Dendritic cell treated with granulocyte-macrophage colony-stimulating factor and Interleukin-4, amounts not matched to agents 40 ng/mL and 50 ng/mL, for 4 days (primary cell): ENCODE measurements around the gene TLR8.

ENCODE experiments used
- H3K27ac Mint-ChIP-seq: one replicate; pipeline ENCODE4 v1.8.0; 2022; ENCODE audit warnings: mild to moderate bottlenecking, mixed read lengths
- H3K27me3 Mint-ChIP-seq: one replicate; pipeline ENCODE4 v1.8.0; 2022; ENCODE audit warnings: mild to moderate bottlenecking, mixed read lengths
- H3K36me3 Mint-ChIP-seq: one replicate; pipeline ENCODE4 v1.8.0; 2022; ENCODE audit warnings: low read depth, mixed read lengths
- H3K4me1 Mint-ChIP-seq: one replicate; pipeline ENCODE4 v1.8.0; 2022; ENCODE audit warnings: low read depth, mixed read lengths
- H3K4me3 Mint-ChIP-seq: one replicate; pipeline ENCODE4 v1.8.0; 2022; ENCODE audit warnings: mild to moderate bottlenecking, moderate library complexity, mixed read lengths
- H3K9me3 Mint-ChIP-seq: one replicate; pipeline ENCODE4 v1.8.0; 2022; ENCODE audit warnings: mixed read lengths
- intact Hi-C: fragments of 100-400 bp; cut with micrococcal nuclease; formaldehyde crosslinking; loops from one replicate; pipeline ENCODE4 v1.15.0; 2022

The TLR8 gene

GRCh38 chrX:12945494-12945893, 39.1 kb downstream of the TLR8 start:
- Mint-ChIP-seq H3K9me3 (no peaks in the 10 kb centered on the region), H3K27ac (no peak overlapping the region), H3K27me3 (no peaks in the 10 kb centered on the region), H3K36me3 (no peaks in the 10 kb centered on the region), H3K4me1 (peaks cover 49% of the 10 kb centered on the region), H3K4me3 (no peak overlapping the region)
- intact Hi-C loops, result loop anchor here (5.0 kb wide), 1 partner anchor 62 kb away; no protein-coding TSS in a partner anchor

- Mint-ChIP-seq H3K36me3 (no peaks in the 10 kb centered on the region), H3K9me3 (no peaks in the 10 kb centered on the region), H3K4me1 (peaks cover 57% of the 10 kb centered on the region), H3K27me3 (no peaks in the 10 kb centered on the region), H3K27ac (no peak overlapping the region), H3K4me3 (no peak overlapping the region)
- intact Hi-C loops, result loop anchor here (5.0 kb wide), 1 partner anchor 61 kb away; no protein-coding TSS in a partner anchor
These were observed 40.0 kb downstream of the TLR8 start for GRCh38 chrX:12946406-12946805.

GRCh38 chrX:12946838-12947544, 40.6 kb downstream of the TLR8 start:
- H3K27me3 Mint-ChIP-seq, result no peaks in the 10 kb centered on the region
- no peaks in the 10 kb centered on the region for H3K36me3 Mint-ChIP-seq
- intact Hi-C loops, result loop anchor here (5.0 kb wide), 1 partner anchor 60 kb away; no protein-coding TSS in a partner anchor
- H3K4me3 Mint-ChIP-seq, result peak overlapping the region; percentile 9
- no peaks in the 10 kb centered on the region for H3K9me3 Mint-ChIP-seq
- peaks cover 62% of the 10 kb centered on the region for H3K4me1 Mint-ChIP-seq
- peak overlapping the region; percentile 50 for H3K27ac Mint-ChIP-seq

GRCh38 chrX:12947545-12948235, 41.3 kb downstream of the TLR8 start:
- Mint-ChIP-seq H3K4me1 (peaks cover 58% of the 10 kb centered on the region), H3K36me3 (no peaks in the 10 kb centered on the region), H3K9me3 (no peaks in the 10 kb centered on the region), H3K27me3 (no peaks in the 10 kb centered on the region), H3K4me3 (no peak overlapping the region), H3K27ac (peak overlapping the region; percentile 50)
- intact Hi-C loops, result loop anchor here (5.0 kb wide), 1 partner anchor 60 kb away; no protein-coding TSS in a partner anchor

GRCh38 chrX:12948495-12948894, 42.1 kb downstream of the TLR8 start:
- H3K4me3 Mint-ChIP-seq, result no peak overlapping the region
- H3K27me3 Mint-ChIP-seq, result no peaks in the 10 kb centered on the region

GRCh38 chrX:12949205-12949926, 42.9 kb downstream of the TLR8 start:
- no peaks in the 10 kb centered on the region for H3K9me3 Mint-ChIP-seq
- intact Hi-C loops, result loop anchor here (5.0 kb wide), 1 partner anchor 58 kb away; no protein-coding TSS in a partner anchor
- H3K27me3 Mint-ChIP-seq, result no peaks in the 10 kb centered on the region
- peaks cover 47% of the 10 kb centered on the region for H3K4me1 Mint-ChIP-seq
- H3K4me3 Mint-ChIP-seq, result no peak overlapping the region
- peak overlapping the region; percentile 92 for H3K27ac Mint-ChIP-seq
- H3K36me3 Mint-ChIP-seq, result no peaks in the 10 kb centered on the region

More at GRCh38 chrX:12948495-12948894, 42.1 kb downstream of the TLR8 start:
- H3K9me3 Mint-ChIP-seq, result no peaks in the 10 kb centered on the region
- H3K27ac Mint-ChIP-seq, result no peak overlapping the region
- intact Hi-C loops, result loop anchor here (5.0 kb wide), 1 partner anchor 59 kb away; no protein-coding TSS in a partner anchor
- H3K4me1 Mint-ChIP-seq, result peaks cover 50% of the 10 kb centered on the region
- H3K36me3 Mint-ChIP-seq, result no peaks in the 10 kb centered on the region

- H3K36me3 Mint-ChIP-seq, result no peaks in the 10 kb centered on the region
- H3K4me3 Mint-ChIP-seq, result peak overlapping the region; percentile 60
- peaks cover 49% of the 10 kb centered on the region for H3K4me1 Mint-ChIP-seq
- H3K9me3 Mint-ChIP-seq, result no peaks in the 10 kb centered on the region
- peak overlapping the region; percentile 92 for H3K27ac Mint-ChIP-seq
- intact Hi-C loops, result loop anchor here (5.0 kb wide), 1 partner anchor 57 kb away; no protein-coding TSS in a partner anchor
- H3K27me3 Mint-ChIP-seq, result no peaks in the 10 kb centered on the region
These were observed 43.7 kb downstream of the TLR8 start for GRCh38 chrX:12949927-12950656.

- Mint-ChIP-seq H3K4me1 (peaks cover 52% of the 10 kb centered on the region), H3K4me3 (peak overlapping the region; percentile 60), H3K27ac (peak overlapping the region; percentile 92), H3K9me3 (no peaks in the 10 kb centered on the region), H3K36me3 (no peaks in the 10 kb centered on the region), H3K27me3 (no peaks in the 10 kb centered on the region)
- intact Hi-C loops, result no loop called here
These were observed 44.6 kb downstream of the TLR8 start for GRCh38 chrX:12950851-12951594.

- intact Hi-C loops, result no loop called here
- H3K4me1 Mint-ChIP-seq, result peaks cover 47% of the 10 kb centered on the region
- no peaks in the 10 kb centered on the region for H3K9me3 Mint-ChIP-seq
- peak overlapping the region; percentile 60 for H3K4me3 Mint-ChIP-seq
- no peaks in the 10 kb centered on the region for H3K27me3 Mint-ChIP-seq
- no peaks in the 10 kb centered on the region for H3K36me3 Mint-ChIP-seq
- peak overlapping the region; percentile 92 for H3K27ac Mint-ChIP-seq
These were observed 45.2 kb downstream of the TLR8 start for GRCh38 chrX:12951595-12951975.

GRCh38 chrX:12953420-12953819, 47.0 kb downstream of the TLR8 start:
- Mint-ChIP-seq H3K27ac (peak overlapping the region; percentile 89), H3K4me1 (peaks cover 50% of the 10 kb centered on the region), H3K36me3 (no peaks in the 10 kb centered on the region), H3K27me3 (no peaks in the 10 kb centered on the region), H3K9me3 (no peaks in the 10 kb centered on the region), H3K4me3 (no peak overlapping the region)
- intact Hi-C loops, result no loop called here

GRCh38 chrX:12954376-12954775, 48.0 kb downstream of the TLR8 start:
- peaks cover 48% of the 10 kb centered on the region for H3K4me1 Mint-ChIP-seq
- intact Hi-C loops, result no loop called here
- no peaks in the 10 kb centered on the region for H3K36me3 Mint-ChIP-seq
- peak overlapping the region; percentile 72 for H3K4me3 Mint-ChIP-seq
- H3K27me3 Mint-ChIP-seq, result no peaks in the 10 kb centered on the region
- H3K9me3 Mint-ChIP-seq, result no peaks in the 10 kb centered on the region
- peak overlapping the region; percentile 89 for H3K27ac Mint-ChIP-seq

- Mint-ChIP-seq H3K27me3 (no peaks in the 10 kb centered on the region), H3K36me3 (no peaks in the 10 kb centered on the region), H3K4me3 (peak overlapping the region; percentile 72), H3K9me3 (no peaks in the 10 kb centered on the region), H3K27ac (peak overlapping the region; percentile 89), H3K4me1 (peaks cover 47% of the 10 kb centered on the region)
- intact Hi-C loops, result no loop called here
These were observed 48.6 kb downstream of the TLR8 start for GRCh38 chrX:12954981-12955380.
